Esophagus muscularis mucosa (tissue), 4 donors: ENCODE data around the gene MAGI2. TPM values are rescaled to one million over a fixed set of nuclear protein-coding genes. Genes with fewer than 3 reads are reported as not detected.

Source experiments
- DNase-seq: peaks from one replicate; pipeline ENCODE4 v3.0.0-alpha.2; 2017; ENCODE audit errors: extremely low spot score
- H3K27ac ChIP-seq, 4 donors: fragments of 200-600 bp; sonication (generic); replicated peaks in 1 of 4; 1 replicate in 3 of 4; 2 replicates in 1 of 4; pipeline ENCODE4 v1.5.1; 2016 to 2019; ENCODE audit warnings: mild to moderate bottlenecking in 1 of 4
- H3K27me3 ChIP-seq, 4 donors: fragments of 200-600 bp; sonication (generic); one replicate each; pipeline versions ENCODE4 v1.5.1 to v1.6.0; 2016 to 2019
- H3K36me3 ChIP-seq, 4 donors: fragments of 200-600 bp; sonication (generic); one replicate each; pipeline ENCODE4 v1.5.1; 2016 to 2019
- H3K4me1 ChIP-seq, 4 donors: fragments of 200-600 bp; sonication (generic); one replicate each; pipeline ENCODE4 v1.5.1; 2016 to 2019
- H3K4me3 ChIP-seq, 4 donors: fragments of 200-600 bp; sonication (generic); 1 replicate in 2 of 4; 2 replicates in 2 of 4; pipeline ENCODE4 v1.5.1; 2016 to 2019; ENCODE audit warnings: mild to moderate bottlenecking in 4 of 4, moderate library complexity in 1 of 4
- H3K9me3 ChIP-seq, 4 donors: fragments of 200-600 bp; sonication (generic); 1 replicate in 3 of 4; 2 replicates in 1 of 4; pipeline ENCODE4 v1.5.1; 2016 to 2019
- EP300 ChIP-seq: sonication (generic); formaldehyde crosslinking; IDR thresholded peaks from one replicate; pipeline ENCODE4 v1.6.1; 2017; ENCODE audit warnings: antibody characterized with exemption
- POLR2A ChIP-seq: fragments of 450-650 bp; IDR thresholded peaks from one replicate; pipeline ENCODE4 v1.6.1; 2017; ENCODE audit warnings: antibody characterized with exemption, moderate library complexity, mild to moderate bottlenecking, low read depth
- POLR2AphosphoS5 ChIP-seq, 2 donors: sonication (generic); formaldehyde crosslinking; IDR thresholded peaks; one replicate each; pipeline ENCODE4 v1.6.1; 2017; ENCODE audit warnings: antibody characterized with exemption in 2 of 2
- WGBS: methylation state at CpG from one replicate; pipeline ENCODE4 v1.1.5; 2018; 5-methylcytosine and 5-hydroxymethylcytosine counted together
- intact Hi-C: fragments of 100-400 bp; cut with DNase I; formaldehyde crosslinking; loops from one replicate; pipeline ENCODE4 v1.15.1; 2023
- total RNA-seq, 4 donors: library from RNA; depleted of rRNA; stranded (reverse); fragments of >200 nt; gene quantifications; one replicate each; pipeline versions ENCODE4 v1.1.0 to v1.2.1, GENCODE V29; 2016
- TF ChIP-seq, protein P1 (sequence below), 3 experiments: fragments of 200-600 bp in 2 of 3; fragments of 450-650 bp in 1 of 3; sonication (generic) in 2 of 3; IDR thresholded peaks; one replicate each; pipeline ENCODE4 v1.5.1; 2017 to 2019; ENCODE audit warnings: antibody characterized with exemption in 3 of 3, mild to moderate bottlenecking in 2 of 3, moderate library complexity in 1 of 3

The MAGI2 gene
- total RNA-seq, 4 donors from 2014 or later = 14.4 to 22.3 (median 21.2) TPM

DNA sequence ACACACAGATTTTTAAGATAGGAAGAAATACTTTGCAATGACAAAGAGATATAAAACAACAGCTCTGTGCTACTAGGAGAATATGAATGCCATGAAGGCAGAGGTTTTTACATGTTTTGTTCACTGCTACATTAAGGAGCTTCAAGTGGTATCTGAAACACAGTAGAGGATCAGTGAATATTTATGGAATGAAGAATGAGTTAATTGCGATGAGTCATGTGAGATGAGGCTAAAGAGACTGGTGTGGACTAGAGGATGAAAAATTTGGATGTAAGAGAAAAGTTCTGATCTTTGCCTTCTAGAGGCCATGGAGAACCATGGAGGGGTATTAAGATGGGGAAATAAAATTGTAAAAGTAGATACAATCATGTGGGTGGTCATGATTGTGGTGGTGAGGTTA, 1220.7 kb downstream of the MAGI2 start:
- H3K27ac ChIP-seq = no peak overlapping the region
- no peaks in the 10 kb centered on the region for H3K36me3 ChIP-seq
- no peaks in the 10 kb centered on the region for H3K9me3 ChIP-seq
- no peaks in the 10 kb centered on the region for H3K27me3 ChIP-seq
- TF ChIP-seq, protein P1, sequence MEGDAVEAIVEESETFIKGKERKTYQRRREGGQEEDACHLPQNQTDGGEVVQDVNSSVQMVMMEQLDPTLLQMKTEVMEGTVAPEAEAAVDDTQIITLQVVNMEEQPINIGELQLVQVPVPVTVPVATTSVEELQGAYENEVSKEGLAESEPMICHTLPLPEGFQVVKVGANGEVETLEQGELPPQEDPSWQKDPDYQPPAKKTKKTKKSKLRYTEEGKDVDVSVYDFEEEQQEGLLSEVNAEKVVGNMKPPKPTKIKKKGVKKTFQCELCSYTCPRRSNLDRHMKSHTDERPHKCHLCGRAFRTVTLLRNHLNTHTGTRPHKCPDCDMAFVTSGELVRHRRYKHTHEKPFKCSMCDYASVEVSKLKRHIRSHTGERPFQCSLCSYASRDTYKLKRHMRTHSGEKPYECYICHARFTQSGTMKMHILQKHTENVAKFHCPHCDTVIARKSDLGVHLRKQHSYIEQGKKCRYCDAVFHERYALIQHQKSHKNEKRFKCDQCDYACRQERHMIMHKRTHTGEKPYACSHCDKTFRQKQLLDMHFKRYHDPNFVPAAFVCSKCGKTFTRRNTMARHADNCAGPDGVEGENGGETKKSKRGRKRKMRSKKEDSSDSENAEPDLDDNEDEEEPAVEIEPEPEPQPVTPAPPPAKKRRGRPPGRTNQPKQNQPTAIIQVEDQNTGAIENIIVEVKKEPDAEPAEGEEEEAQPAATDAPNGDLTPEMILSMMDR (IDR thresholded peaks at IDR 0.05) = no peak
- TF ChIP-seq POLR2A (no peak), EP300 (no peak)
- intact Hi-C loops = no loop called here
- peaks cover 0 to 5% (median 0%) of the 10 kb centered on the region in 4 donors for H3K4me1 ChIP-seq
- 90% methylated on average over 1 of the region's 1 CpG for WGBS
- DNase-seq = no peak
- no peak overlapping the region for H3K4me3 ChIP-seq

DNA sequence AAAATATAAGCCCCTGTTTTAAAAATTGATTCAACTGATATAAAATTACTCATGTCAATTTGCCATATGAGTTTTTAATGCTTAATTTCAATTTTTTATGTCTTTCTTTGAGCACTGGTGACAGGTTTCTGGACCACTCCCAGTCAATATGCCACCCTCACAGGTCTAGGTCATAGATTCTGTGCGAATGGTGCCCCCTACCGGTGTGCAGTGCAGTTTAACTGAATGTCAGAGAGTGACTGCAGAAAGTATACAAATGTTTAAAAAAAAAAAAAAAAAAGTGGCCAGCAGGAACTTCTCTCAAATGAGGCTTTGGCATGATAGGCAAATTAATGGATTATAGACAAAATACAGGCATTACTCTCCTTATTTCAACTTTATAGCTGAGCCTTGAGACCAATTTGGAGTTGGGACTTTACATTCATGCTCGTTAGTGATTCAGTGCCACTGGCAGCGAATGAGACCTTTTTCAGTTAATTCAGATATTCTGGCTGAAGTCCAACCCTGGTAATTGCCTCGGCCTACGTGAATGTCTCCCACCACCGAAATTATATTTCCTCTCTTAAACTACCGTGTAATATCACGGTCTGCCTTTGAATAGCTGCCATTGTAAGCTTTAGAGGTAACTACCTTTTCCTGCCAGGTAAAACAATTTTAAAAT, 1227.3 kb downstream of the MAGI2 start:
- H3K4me1 ChIP-seq = peaks cover 0 to 26% (median 18%) of the 10 kb centered on the region in 4 donors
- 70% methylated on average over 9 of the region's 9 CpGs for WGBS

DNA sequence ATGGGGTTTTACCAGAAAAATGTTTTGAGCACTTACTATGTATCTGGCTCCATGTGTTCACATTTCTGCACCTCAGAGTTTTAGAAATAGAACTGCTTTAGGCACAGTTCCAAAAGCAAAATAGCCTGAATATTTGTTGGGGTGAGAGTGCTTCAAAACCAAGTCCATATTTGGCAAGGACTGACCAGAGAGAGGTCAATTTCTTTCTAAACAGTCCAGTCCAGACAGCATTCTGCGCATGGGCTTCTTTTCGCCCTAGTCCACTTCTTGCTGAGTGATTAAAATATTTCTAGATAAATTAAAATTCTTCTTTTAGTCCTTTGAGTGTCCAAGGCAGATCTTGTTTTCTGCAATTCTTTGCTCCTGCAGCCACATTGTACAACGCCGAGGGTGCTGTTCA, 1227.9 kb downstream of the MAGI2 start:
- no peaks in the 10 kb centered on the region for H3K36me3 ChIP-seq
- TF ChIP-seq, protein P1 (IDR thresholded peaks at IDR 0.05) = no peak
- no peak for TF ChIP-seq EP300
- no peak for TF ChIP-seq POLR2A
- no peak for TF ChIP-seq POLR2AphosphoS5 (IDR thresholded peaks at IDR 0.05)
- peak overlapping the region in 2 of 4 donors; percentile 6 to 33 for H3K27ac ChIP-seq

More for the DNA sequence above, 1227.3 kb downstream of the MAGI2 start:
- H3K27me3 ChIP-seq = no peaks in the 10 kb centered on the region
- H3K4me3 ChIP-seq = no peak overlapping the region
- no peaks in the 10 kb centered on the region for H3K9me3 ChIP-seq
- DNase-seq = no peak
- H3K36me3 ChIP-seq = no peaks in the 10 kb centered on the region
- intact Hi-C loops = loop anchor here (10.0 kb wide), 1 partner anchor 59 kb away; no protein-coding TSS in a partner anchor
- TF ChIP-seq, protein P1 (IDR thresholded peaks at IDR 0.05) = peak; percentile 22 to 44 (median 35)
- no peak for TF ChIP-seq EP300
- H3K27ac ChIP-seq = peak overlapping the region in 1 of 4 donors; percentile 33

DNA sequence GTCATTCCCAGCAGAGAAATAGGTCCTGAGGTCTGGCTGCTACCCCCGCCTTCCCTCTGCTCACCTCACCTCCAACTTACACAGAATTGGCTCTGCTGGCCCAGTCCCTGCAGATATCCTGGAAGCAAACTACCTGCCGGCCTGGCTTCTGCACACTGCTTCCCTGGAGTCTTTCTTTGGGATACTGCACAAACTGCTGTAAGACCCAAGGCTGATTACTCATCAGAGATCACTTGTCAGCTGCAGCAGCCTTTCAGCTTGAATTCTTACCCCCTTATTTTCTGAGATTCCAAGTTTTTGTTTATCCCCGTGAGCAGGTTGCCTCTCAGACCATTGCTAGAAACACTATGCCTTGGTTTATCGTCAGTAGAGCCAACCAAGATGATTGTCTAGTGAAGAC, 1228.5 kb downstream of the MAGI2 start:
- H3K27ac ChIP-seq = peak overlapping the region in 1 of 4 donors; percentile 6
- intact Hi-C loops = loop anchor here (10.0 kb wide), 1 partner anchor 60 kb away; no protein-coding TSS in a partner anchor
- peaks cover 0 to 26% (median 18%) of the 10 kb centered on the region in 4 donors for H3K4me1 ChIP-seq
- no peaks in the 10 kb centered on the region for H3K36me3 ChIP-seq
- no peaks in the 10 kb centered on the region for H3K27me3 ChIP-seq
- 96% methylated on average over 4 of the region's 4 CpGs for WGBS
- DNase-seq = no peak
- no peak for TF ChIP-seq POLR2A
- TF ChIP-seq POLR2AphosphoS5 (IDR thresholded peaks at IDR 0.05) = no peak
- no peak for TF ChIP-seq EP300
- TF ChIP-seq, protein P1 (IDR thresholded peaks at IDR 0.05) = no peak
- H3K4me3 ChIP-seq = no peak overlapping the region
- no peaks in the 10 kb centered on the region for H3K9me3 ChIP-seq

More for the DNA sequence above, 1227.9 kb downstream of the MAGI2 start:
- Histone ChIP-seq H3K4me1 (peaks cover 0 to 26% (median 18%) of the 10 kb centered on the region in 4 donors), H3K9me3 (no peaks in the 10 kb centered on the region), H3K27me3 (no peaks in the 10 kb centered on the region), H3K4me3 (no peak overlapping the region)
- DNase-seq = no peak
- intact Hi-C loops = loop anchor here (10.0 kb wide), 1 partner anchor 59 kb away; no protein-coding TSS in a partner anchor
- 58% methylated on average over 4 of the region's 4 CpGs for WGBS
